DMS 273 treated with DMSO at 0.1 percent for 48 hours (cell line): ENCODE results near the gene RALGPS1.

Experiments used
- DNase-seq: peaks from one replicate; lab custom pipeline; 2025; lab: John Stamatoyannopoulos, UW

RALGPS1 gene, protein sequence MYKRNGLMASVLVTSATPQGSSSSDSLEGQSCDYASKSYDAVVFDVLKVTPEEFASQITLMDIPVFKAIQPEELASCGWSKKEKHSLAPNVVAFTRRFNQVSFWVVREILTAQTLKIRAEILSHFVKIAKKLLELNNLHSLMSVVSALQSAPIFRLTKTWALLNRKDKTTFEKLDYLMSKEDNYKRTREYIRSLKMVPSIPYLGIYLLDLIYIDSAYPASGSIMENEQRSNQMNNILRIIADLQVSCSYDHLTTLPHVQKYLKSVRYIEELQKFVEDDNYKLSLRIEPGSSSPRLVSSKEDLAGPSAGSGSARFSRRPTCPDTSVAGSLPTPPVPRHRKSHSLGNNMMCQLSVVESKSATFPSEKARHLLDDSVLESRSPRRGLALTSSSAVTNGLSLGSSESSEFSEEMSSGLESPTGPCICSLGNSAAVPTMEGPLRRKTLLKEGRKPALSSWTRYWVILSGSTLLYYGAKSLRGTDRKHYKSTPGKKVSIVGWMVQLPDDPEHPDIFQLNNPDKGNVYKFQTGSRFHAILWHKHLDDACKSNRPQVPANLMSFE

DNA sequence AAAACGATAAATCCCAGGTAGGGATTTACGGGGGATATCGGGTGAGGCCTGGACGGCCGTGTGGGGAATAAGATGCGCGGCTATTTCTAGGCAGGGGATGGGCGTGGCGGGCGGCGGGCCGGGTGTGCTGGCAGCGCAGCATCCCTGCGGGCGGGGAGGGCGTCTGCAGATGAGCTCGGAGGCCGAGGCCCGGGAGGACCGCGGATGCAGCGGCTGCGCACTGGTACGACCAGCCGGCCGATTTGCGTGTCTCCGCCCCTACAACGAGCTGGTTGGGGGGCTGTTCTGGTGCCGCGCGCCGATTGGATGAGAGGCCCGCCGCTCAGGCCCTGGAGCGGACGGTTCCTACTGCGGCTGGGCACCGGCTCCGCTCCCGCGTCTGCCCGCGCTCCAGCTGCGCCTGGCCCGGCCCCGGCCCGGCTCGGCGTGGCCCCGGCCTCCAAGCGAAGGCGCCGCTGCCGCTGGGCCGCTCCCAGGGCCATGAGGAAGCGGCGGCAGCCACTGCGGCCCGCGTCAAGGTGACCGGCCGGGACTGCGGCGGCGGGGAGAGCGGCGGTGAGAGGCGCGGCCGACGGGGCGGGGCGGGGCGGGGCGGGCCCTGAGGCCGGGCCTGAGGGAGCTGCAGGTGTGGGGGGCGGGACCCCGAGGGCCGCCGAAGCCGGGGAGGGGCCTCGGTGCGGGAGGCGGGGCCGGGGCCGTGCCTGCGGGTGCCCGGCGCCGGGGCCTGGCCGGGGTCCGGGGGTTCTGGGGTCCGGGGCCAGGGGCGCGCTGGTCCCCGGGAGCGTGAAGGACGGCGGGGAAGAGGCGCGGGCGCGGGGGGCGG is at the start of gene RALGPS1:
Gene RALGPS1 (plus strand): TSS at position 325 of the 823 bp plus-strand sequence. CDS start 47,508 bp downstream, outside the sequence.
- peak; percentile 88 for DNase-seq

DNA sequence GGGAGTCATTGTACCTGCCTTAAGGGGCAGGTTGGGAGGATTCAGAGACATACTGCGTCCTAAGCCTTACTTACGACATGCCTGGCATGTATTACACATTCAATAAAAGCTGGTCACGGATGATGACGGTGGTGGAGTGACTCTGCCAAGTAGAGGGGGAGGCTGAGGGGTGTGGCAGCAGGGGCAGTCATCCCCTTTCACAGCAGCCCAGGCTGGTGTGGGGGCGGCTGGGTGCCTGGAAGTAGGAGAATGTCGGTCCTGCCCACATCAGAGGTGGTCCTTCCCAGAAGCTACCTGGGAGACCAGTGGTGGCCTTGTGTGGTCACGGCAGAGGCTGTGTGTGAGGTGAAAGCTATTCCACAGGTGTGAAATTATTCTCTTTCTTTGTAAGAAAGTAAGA is 45.2 kb upstream of the RALGPS1 start:
- DNase-seq, result no peak

DNA sequence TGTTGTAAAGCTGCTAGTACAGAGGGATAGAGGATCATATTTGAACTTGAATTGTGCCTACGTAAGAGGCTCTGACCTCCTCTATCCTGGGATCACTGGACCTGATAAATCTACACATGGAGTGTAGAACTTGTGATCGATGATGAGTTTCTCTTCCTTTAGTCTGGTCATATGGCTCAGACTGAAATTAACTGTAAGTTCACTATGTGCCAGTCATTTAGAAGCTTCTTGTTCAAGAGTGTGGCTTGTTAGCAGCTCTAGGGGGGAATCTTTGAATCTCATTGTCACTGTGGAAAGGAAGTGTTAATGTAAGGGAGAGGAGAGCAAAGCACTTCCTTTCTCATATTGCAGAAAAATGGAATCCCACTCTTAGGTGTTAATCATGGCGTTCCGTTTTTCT is 42.1 kb upstream of the RALGPS1 start:
- no peak for DNase-seq

DNA sequence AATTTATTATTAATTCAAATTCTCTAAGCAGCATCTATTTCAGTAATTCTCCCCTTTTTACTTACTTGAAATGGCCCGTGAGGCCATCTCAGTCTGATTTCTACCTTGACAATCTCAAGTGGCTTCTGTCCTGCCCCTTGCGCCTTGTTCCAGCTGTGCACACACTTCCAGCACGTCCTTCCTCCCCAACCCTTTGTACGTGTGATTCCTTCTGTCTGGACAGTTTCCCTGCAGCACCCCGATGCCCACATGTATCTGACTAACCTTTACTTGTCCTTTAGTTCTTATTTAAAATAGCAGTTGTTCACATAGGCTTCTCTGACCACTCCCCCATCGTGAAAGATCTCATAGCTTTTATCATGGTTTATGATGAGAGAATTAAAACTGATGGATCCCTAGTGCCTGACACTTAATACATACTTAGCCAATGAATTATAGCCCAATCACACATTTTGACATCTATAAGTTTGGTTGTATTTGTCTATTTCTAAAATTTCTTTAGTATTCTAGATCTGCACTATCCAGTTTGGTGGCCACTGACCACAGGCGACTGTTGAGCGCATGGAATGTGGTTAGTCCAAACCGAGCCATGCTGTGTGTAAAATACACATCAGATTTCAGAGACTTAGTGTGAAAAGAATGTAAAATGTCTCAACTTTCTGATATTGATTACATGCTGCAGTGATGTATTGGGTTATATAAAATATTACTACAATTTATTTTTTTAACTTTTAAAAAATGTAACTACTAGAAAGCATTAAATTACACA is 39.9 kb upstream of the RALGPS1 start:
- no peak for DNase-seq

DNA sequence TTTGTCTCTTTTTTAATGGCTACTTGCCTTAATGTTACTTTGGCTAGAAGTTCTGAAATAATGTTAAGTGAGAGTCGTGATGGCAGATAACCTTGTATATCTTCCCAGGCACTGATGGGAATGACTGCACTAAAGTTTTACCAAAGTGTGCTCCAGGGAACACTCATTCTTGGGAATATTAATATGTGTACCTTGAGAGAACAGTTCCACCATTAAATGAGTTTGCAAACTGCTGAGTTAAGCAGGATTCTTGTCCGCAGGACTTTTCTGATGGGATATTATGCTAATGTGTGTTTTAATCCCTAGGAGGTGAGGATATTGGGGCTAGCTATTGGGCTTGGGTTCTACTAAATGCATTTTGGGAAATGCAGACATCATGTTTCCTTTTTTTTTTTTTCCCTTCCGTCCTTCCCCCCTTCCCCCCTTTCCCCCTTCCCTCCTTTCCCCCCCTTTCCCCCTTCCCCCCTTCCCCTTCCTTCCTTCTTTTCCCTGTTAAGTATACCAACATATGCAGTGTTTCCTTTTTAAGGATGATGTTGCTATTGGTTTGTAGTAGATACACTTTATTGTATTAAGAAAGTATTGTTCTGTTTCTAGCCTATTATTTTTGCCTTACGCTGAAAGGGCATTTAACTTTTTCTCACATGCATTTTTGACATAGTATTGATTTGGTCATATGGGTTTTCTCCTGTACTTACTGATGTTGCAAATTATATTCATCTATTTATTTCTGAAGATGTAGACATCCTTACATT is 38.6 kb upstream of the RALGPS1 start:
- DNase-seq, result no peak

DNA sequence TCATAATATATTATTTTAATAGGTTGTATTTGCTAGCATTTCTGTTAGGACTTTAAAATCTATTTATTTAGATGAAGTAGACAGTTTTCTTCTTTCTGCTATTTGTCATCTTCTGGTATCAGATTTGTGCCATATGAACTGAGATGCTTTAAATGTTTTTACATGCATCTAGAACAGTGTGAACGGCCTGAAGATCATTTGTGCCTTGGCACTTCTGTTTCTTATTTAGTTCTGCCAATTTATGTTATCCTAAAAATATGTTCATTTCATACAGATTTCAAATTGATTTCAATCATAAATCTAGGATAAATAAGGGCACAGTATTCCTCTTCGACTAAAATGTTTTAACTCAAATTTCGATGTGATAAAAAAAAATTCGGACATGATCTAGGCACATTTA is 38.1 kb upstream of the RALGPS1 start:
- no peak for DNase-seq

DNA sequence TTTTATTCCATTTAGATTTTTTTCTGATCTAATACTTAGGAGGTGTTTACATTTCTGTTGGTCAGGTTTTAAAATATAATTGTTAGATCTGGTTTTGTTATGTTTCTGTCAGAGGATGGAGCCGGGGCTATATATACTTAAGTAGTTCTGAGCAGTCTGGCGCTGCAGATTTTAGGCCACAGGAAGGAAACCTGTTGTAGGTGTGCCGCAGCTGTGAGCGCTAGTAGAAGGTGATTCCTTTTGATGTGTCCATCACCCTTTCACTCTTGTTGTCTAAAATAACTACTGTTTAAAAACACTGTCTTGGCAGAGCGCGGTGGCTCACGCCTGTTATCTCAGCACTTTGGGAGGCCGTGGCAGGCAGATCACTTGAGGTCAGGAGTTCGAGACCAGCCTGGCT is 37.2 kb upstream of the RALGPS1 start:
- DNase-seq, result no peak

DNA sequence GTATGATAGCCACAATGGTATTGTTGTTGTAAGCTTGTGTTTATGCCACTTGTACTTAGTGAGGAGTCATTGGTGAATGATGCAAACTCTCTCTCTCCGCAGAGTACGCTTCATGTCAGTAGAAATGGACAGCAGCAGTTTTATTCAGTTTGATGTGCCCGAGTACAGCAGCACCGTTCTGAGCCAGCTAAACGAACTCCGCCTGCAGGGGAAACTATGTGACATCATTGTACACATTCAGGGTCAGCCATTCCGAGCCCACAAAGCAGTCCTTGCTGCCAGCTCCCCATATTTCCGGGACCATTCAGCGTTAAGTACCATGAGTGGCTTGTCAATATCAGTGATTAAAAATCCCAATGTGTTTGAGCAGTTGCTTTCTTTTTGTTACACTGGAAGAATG is 35.3 kb upstream of the RALGPS1 start:
- DNase-seq, result no peak

DNA sequence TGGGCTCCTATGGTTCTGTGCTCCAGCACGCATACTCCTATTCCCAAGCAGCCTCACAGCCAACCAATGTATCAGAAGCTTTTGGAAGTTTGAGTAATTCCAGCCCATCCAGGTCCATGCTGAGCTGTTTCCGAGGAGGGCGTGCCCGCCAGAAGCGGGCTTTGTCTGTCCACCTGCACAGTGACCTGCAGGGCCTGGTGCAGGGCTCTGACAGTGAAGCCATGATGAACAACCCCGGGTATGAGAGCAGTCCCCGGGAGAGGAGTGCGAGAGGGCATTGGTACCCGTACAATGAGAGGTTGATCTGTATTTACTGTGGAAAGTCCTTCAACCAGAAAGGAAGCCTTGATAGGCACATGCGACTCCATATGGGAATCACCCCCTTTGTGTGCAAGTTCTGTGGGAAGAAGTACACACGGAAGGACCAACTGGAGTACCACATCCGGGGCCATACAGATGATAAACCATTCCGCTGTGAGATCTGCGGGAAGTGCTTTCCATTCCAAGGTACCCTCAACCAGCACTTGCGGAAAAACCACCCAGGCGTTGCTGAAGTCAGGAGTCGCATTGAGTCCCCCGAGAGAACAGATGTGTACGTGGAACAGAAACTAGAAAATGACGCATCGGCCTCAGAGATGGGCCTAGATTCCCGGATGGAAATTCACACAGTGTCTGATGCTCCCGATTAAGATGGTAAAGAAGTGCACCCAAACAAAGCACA is 34.2 kb upstream of the RALGPS1 start:
- no peak for DNase-seq

DNA sequence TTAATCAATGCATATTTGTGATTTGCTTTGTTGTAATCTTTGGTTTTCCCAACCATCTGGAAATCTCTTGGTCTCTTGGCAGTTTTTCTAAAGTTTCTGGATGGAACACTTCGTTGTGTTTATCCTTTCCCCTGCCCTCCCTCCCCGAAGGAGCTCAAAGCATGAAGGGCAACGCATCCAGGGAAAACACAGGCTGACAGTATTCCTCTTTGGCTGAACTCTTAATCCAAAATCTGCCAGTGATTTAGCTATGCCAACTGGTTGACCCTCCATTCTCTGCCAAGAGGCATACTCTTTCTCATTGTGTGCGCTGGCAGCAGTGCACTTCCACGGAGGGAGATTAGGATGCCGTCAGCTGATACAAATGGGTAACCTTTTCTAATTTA is 33.6 kb upstream of the RALGPS1 start:
- no peak for DNase-seq

DNA sequence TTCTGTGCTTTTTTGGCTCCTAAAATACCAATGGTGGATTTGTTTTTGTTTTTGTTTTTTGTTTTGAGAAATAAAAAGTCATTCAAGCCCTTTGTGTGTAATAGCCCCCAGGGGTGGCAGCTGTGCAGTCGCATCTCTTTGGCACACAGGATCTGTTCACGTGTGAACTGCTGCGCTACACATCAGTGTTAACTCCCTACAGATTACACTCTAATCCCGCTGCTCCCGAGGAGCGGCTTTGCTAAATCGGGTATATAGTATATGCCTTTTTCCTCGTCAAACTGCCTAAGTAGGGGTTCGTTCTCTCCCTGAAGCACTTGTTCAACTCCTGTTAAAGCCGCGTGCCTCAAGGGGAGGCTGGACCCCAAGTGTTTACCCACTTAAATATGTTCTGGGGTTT is 31.8 kb upstream of the RALGPS1 start:
- DNase-seq, result no peak

DNA sequence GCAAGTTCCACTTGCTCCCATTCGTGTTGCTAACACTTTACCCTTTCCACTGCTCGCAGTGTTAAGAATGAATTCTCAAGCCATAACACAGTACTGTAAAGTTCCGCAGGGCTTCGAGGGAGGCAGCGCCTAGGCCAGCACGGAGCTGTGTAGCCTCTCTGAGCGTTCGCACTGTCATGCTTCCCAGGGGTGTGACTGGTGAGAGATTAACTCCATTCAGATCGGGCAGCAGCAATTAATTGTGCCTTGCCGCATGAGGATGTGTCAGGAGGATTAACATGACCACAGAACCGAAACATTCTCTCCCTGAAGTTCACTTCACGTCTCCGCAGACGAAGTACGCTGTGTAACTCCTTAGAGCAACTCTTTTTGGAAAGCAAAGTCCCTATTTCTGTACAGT is 30.9 kb upstream of the RALGPS1 start:
- DNase-seq, result no peak

DNA sequence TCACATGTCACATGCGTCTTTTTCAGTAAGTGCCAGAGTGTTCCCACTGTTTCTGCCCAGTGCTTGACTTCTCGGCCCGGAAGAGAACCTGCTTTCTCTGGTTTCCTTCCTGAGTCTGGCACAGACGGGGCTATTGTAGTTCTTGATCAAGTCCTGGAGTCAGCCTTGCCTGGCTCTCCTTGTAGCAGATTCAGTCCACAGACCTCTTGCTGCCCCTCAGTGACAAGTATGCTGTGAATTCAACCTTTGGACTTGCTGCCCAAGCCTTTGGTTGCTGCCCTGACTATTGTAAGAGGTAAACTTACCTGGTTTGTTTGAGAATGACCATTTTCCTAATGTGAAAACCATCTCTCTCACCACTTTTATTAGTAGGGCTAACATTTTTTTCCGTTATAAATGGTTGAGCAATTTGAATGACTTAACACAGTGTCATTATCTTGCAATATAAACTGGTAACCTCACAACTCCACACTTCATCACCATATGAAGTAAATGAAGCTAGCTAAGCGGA is 29.4 kb upstream of the RALGPS1 start:
- no peak for DNase-seq

DNA sequence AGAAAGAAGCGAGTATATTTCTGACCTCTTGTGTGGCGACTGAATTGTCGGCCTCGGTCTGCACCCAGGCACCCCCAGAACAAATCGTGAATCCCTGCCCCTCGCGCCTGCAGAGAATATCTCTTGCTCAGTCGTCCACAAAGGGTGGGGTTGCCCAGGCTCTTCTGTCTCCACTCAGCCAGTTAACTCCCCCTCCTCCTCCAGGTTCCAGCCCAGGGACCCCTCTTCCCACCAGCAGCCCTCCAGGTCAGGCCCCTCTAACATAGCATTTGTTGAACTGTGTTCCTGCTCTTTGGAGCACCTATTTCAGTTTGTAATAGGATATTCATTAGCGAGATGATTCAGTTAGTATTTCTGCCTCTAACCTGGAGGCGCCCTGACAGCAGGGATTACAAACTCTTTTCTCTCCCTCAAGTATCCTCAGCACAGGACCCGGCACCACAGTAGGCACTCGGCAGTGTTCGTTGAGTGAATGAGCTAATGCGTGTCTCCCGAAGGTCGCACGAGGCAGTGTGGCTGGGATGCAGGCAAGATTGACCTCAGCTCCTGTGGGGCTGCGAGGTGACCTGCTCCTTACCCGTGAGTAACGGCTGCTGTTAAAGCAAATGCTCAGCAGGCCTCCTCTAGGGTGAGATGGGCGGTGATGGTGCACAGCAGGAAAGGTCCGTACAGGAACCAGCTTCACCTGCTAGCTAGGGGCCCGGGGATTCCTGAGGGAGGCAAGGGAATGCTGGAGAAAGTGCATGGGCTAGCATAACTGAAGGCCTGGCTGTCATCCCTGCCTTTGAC is 28.4 kb upstream of the RALGPS1 start:
- DNase-seq, result no peak

DNA sequence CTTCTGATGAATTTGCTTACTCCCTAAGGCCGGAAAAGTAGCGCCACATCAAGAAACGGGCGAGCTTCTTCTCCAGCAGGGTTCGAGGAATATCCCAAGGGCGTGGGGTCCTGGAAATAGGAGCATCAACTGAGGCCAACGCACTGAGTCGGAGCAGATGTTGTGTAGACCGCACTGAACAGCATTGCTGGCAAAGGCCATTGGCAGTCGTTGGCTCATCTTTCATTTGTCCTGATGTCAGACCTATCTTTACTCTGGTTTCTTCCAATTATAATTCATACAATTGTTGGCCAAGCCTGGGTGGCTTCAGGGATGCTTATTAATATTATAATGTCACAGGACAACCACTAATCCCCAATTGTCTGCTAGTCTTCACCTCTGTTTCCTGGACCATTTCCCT is 27.7 kb upstream of the RALGPS1 start:
- no peak for DNase-seq

DNA sequence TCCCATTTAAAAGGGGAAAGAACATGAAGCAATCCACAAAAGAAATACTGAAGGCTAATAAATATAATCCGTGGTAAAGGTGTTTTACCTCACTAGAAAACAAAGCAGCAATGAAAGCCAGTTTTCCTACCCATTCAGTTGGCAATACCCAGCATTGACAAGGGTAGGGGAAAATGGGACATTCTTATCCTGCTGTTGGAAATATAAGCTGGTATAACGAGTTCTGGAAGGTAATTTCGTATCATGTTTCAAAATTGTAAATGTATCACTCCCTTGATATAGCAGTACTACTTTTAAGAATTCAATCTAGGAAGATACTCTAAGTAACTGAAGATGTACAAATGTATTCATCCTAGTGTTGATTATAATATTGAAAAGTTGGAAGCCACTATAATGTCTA is 22.9 kb upstream of the RALGPS1 start:
- DNase-seq, result no peak

DNA sequence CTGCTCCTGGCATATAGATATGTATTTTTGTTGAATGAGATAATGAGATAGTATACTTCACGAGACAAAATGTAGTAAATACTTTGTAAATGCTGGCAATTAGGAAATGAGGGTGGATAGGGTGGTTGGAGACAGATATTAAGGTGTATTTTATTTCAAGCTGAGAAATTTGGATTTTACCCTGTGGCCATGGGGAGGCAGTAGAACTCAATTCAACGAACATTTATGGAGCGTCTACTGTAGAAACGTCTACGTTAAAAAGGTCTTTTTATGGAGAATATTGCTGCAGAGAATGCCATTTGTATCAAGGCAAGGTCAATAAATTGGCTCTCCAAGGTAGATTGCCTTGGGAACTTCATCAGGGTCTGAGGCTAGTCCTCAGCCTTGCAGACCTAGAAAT is 21.5 kb upstream of the RALGPS1 start:
- DNase-seq, result no peak

DNA sequence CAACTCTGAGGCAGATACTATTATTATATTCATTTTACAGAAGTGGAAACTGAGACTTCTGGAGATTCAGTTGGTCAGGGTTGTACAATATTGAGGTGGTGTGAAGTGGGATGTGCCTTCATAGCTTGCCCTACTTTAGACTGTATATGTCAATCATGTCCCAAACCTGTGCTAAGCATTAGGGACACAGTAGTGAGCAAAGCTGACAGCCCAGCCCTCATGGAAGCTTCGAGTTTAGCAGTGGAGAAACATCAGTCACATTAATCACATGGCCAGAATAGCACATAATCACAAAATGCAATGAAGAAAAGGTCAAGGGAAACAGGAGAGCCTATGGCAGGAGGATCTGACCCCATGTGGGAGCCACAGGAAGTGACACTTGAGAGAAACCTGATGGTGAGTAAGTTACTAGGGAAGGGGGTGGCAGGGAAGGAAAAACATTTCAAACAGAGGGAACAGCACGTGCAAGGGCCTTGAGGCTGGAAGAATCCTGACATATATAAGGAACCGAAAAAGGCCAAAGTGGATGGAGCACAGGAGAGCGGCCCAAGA is 20.5 kb upstream of the RALGPS1 start:
- DNase-seq, result no peak

DNA sequence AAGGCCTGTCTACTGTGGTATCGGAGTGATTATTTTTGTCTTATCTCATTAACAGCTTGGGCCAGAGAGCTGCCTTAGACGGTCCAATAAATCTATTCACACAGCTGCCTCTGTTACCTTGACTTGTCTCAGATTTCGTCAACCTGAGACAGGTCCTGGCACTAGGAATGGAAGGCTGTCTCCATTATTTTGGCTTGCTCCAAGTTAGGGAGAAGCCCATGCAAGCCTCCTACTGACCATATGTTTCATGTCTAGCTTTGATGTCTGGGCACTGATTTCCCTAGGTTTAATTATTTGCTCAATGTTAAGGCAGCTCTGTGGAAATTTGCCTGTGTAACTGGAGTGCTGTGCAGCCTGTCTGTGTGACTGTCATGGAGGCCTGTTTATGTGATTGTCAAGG is 12.4 kb upstream of the RALGPS1 start:
- DNase-seq, result peak; percentile 62

DNA sequence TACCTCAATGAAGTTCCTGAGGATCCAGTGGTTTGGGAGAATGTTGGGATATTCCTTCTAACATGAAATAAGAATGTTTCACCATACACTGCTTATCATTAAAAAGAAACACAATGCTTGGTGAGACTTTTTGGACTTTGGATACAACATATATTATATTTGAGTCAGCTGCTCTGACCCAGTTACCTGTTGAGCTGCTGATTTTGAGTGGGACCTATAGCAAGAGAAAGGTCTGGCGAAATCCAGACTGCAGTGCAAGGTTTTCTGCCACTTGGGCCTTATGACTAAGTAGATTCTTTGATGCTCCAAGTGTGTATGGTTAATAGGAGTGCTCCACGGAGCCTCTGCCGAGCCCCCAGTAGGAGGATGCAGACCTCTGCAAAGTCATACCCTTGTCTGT is 10.0 kb upstream of the RALGPS1 start:
- no peak for DNase-seq
